Neural crest cell (in vitro differentiated cells): Measurements from ENCODE around the gene KLHDC3. TPM values are rescaled to one million over a fixed set of nuclear protein-coding genes. Genes with fewer than 3 reads are reported as not detected.

ENCODE experiments used
- DNase-seq: peaks from one replicate; pipeline ENCODE4 v3.0.0; 2021; ENCODE audit warnings: low read depth, mixed read lengths, low spot score
- H3K27ac Mint-ChIP-seq: one replicate; pipeline ENCODE4 v1.8.0; 2021; ENCODE audit warnings: mild to moderate bottlenecking, mixed read lengths; ENCODE audit not compliant: unreplicated experiment
- H3K27me3 Mint-ChIP-seq: 2 replicates; pipeline ENCODE4 v1.8.0; 2021; ENCODE audit warnings: low read depth, mild to moderate bottlenecking, mixed read lengths
- H3K36me3 Mint-ChIP-seq: 2 replicates; pipeline ENCODE4 v1.8.0; 2021; ENCODE audit warnings: low read depth, mild to moderate bottlenecking, mixed read lengths
- H3K4me1 Mint-ChIP-seq: 2 replicates; pipeline ENCODE4 v1.8.0; 2021; ENCODE audit warnings: mixed read lengths
- H3K4me3 Mint-ChIP-seq: one replicate; pipeline ENCODE4 v1.8.0; 2021; ENCODE audit warnings: mild to moderate bottlenecking, mixed read lengths
- H3K9me3 Mint-ChIP-seq: 2 replicates; pipeline ENCODE4 v1.8.0; 2021; ENCODE audit warnings: mixed read lengths
- CTCF ChIP-seq: fragments of 200-600 bp; sonication (generic); conservative IDR thresholded peaks from 2 replicates; pipeline ENCODE4 v1.5.0; 2021; ENCODE audit warnings: antibody characterized with exemption, mild to moderate bottlenecking
- total RNA-seq: library from RNA; stranded (reverse); gene quantifications from 2 replicates; pipeline ENCODE4 v1.2.1, GENCODE V29; 2021

KLHDC3 gene
- total RNA-seq, 1 donor from 2014 or later, result 109 TPM

DNA sequence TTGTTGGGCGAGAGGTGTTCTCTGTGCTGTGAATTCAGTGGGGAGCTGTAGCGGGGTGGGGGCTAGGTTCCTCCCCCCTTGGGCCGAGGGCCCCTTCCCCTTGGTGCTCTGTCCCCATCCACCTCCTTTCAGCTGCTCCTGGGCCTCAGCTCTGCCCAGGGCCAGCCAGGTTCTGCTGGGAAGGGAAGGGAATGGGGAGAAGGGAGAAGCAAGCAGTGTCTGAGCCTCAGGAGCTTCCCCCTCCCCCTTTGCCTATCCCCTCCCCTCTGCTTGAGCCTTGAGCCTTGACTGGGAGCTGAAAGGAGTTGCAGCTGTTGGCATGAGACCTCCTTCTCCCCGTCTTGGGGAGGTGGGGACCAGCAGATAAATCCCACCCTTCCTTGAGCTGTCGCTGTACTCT is 6.8 kb downstream of the KLHDC3 start:
- Mint-ChIP-seq H3K36me3 (peaks cover 13% of the 10 kb centered on the region), H3K27me3 (no peaks in the 10 kb centered on the region), H3K4me1 (peaks cover 4% of the 10 kb centered on the region), H3K27ac (no peak overlapping the region), H3K9me3 (no peaks in the 10 kb centered on the region), H3K4me3 (peak overlapping the region; percentile 95)
- no peak for DNase-seq
- TF ChIP-seq CTCF, result no peak

- no peak for TF ChIP-seq CTCF
- Mint-ChIP-seq H3K4me1 (peaks cover 4% of the 10 kb centered on the region), H3K9me3 (no peaks in the 10 kb centered on the region), H3K27me3 (no peaks in the 10 kb centered on the region), H3K4me3 (peak within 1 kb of the TSS; percentile 95), H3K27ac (peak within 1 kb of the TSS; percentile 97), H3K36me3 (peaks cover 16% of the 10 kb centered on the region)
- peak; percentile 64 for DNase-seq
These were observed 7.4 kb downstream of the KLHDC3 start, which contains the start of gene RRP36 for GRCh38 chr6:43021270-43022047. Gene RRP36, plus strand, starts transcription at chr6:43021623. Its CDS starts 32 bp downstream, at chr6:43021655.

DNA sequence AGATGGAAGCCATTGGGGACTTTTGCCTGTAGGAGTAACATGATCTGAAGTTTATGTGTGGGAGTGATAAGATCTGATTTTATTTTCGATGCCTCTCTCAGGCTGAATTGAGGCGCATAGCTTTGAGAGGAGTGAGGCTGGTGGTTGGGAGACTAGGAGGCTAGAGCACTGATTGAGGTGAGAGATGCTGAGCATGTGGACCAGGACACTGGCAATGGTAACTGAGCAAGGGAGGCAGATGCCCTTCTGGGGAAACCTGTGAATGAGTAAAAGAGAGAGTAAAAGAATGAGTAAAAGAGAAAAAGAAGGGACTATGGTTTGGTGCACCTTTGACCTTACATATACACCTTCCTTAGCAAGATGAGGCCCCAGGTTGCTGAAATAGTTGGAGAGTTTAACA is 10.4 kb downstream of the KLHDC3 start:
- no peaks in the 10 kb centered on the region for H3K9me3 Mint-ChIP-seq

DNA sequence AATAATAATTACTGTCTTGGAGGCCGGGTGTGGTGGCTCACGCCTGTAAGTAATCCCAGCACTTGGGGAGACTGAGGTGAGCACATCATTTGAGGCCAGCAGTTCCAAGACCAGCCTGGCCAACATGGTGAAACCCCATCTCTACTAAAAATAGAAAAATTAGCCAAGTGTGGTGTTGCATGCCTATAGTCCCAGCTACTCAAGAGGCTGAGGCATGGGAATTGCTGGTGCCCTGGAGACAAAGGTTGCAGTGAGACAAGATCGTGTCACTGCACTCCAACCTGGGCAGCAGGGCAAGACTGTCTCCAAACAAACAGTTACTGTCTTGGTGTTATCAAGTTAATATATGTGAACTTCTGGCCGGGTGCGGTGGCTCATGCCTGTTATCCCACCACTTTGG is 12.3 kb downstream of the KLHDC3 start:
- no peak for TF ChIP-seq CTCF
- H3K4me1 Mint-ChIP-seq, result peaks cover 8% of the 10 kb centered on the region

More for the DNA sequence above, 10.4 kb downstream of the KLHDC3 start:
- H3K4me1 Mint-ChIP-seq, result peaks cover 8% of the 10 kb centered on the region
- no peak for DNase-seq
- no peak overlapping the region for H3K27ac Mint-ChIP-seq
- no peak for TF ChIP-seq CTCF
- peaks cover 20% of the 10 kb centered on the region for H3K36me3 Mint-ChIP-seq
- peak overlapping the region; percentile 75 for H3K4me3 Mint-ChIP-seq
- no peaks in the 10 kb centered on the region for H3K27me3 Mint-ChIP-seq

DNA sequence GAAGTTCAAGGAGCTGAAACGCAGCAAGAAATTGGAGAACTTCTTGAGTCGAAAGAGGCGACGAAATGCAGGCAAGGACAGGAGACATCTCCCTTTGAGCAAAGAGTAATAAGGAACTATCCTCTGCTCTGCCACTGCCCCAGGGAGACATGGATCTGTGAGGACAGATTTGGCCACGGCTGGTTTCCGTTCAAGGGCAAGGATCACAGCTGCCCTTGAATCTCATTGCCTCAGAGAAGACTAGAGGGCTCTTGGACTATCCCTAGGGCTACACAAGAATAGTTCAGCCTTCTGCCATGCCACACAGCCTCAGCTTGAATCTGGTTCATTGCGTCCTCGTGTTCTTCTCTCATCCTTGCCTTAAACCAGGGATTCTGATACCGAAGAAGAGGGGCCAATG is 15.1 kb downstream of the KLHDC3 start:
- H3K36me3 Mint-ChIP-seq, result peaks cover 32% of the 10 kb centered on the region
- H3K4me1 Mint-ChIP-seq, result peaks cover 4% of the 10 kb centered on the region
- no peak overlapping the region for H3K4me3 Mint-ChIP-seq
- DNase-seq, result no peak
- no peaks in the 10 kb centered on the region for H3K27me3 Mint-ChIP-seq
- no peak overlapping the region for H3K27ac Mint-ChIP-seq
- H3K9me3 Mint-ChIP-seq, result no peaks in the 10 kb centered on the region
- no peak for TF ChIP-seq CTCF

More for the DNA sequence above, 12.3 kb downstream of the KLHDC3 start:
- peaks cover 27% of the 10 kb centered on the region for H3K36me3 Mint-ChIP-seq
- peak overlapping the region; percentile 34 for H3K4me3 Mint-ChIP-seq
- no peak overlapping the region for H3K27ac Mint-ChIP-seq
- DNase-seq, result no peak
- no peaks in the 10 kb centered on the region for H3K27me3 Mint-ChIP-seq
- no peaks in the 10 kb centered on the region for H3K9me3 Mint-ChIP-seq
